Astrocyte (in vitro differentiated cells and primary cell): ENCODE results near the gene GFRA1. TPM values are rescaled to one million over a fixed set of nuclear protein-coding genes. Genes with fewer than 3 reads are reported as not detected.

Source experiments
- DNase-seq: peaks from one replicate; pipeline ENCODE4 v3.0.0-alpha.2; 2010; ENCODE audit warnings: low read depth
- FAIRE-seq: peaks from 2 replicates; lab custom pipeline; 2011; peaks lifted over from hg19 to GRCh38; lab: Jason Lieb, UNC
- H2AFZ ChIP-seq: 2 replicates; pipeline ENCODE4 v1.6.0; 2012; ENCODE audit warnings: low read depth, low read length, inconsistent platforms
- H3K27ac ChIP-seq: 2 replicates; pipeline ENCODE4 v1.5.1; 2011; ENCODE audit warnings: low read depth, low read length, inconsistent platforms
- H3K27me3 ChIP-seq: 2 replicates; pipeline ENCODE4 v1.6.0; 2011; ENCODE audit warnings: low read length, inconsistent platforms; ENCODE audit not compliant: insufficient read depth
- H3K36me3 ChIP-seq: 2 replicates; pipeline ENCODE4 v1.5.1; 2011; ENCODE audit warnings: low read length, inconsistent platforms; ENCODE audit not compliant: insufficient read depth
- H3K4me1 ChIP-seq: 2 replicates; pipeline ENCODE4 v1.5.1; 2011; ENCODE audit warnings: low read length, inconsistent platforms; ENCODE audit not compliant: insufficient read depth
- H3K4me2 ChIP-seq: 2 replicates; pipeline ENCODE4 v1.6.0; 2012; ENCODE audit warnings: low read length, inconsistent platforms
- H3K4me3 ChIP-seq: 2 replicates; pipeline ENCODE4 v1.5.1; 2011; ENCODE audit warnings: low read depth, mild to moderate bottlenecking, low read length, inconsistent platforms; ENCODE audit not compliant: insufficient read depth
- H3K79me2 ChIP-seq: 2 replicates; pipeline ENCODE4 v1.6.0; 2012; ENCODE audit warnings: mild to moderate bottlenecking, low read length, inconsistent platforms; ENCODE audit not compliant: insufficient read depth
- H3K9ac ChIP-seq: 2 replicates; pipeline ENCODE4 v1.6.0; 2012; ENCODE audit warnings: mild to moderate bottlenecking, low read length, inconsistent platforms
- H3K9me3 ChIP-seq: 2 replicates; pipeline ENCODE4 v1.5.1; 2012; ENCODE audit warnings: low read depth, mild to moderate bottlenecking, low read length, inconsistent platforms; ENCODE audit not compliant: insufficient read depth
- H4K20me1 ChIP-seq: 2 replicates; pipeline ENCODE4 v1.6.0; 2012; ENCODE audit warnings: low read length, inconsistent platforms; ENCODE audit not compliant: insufficient read depth
- H3K27ac Mint-ChIP-seq: one replicate; pipeline ENCODE4 v1.8.0; 2021; ENCODE audit warnings: mild to moderate bottlenecking, mixed read lengths; ENCODE audit not compliant: unreplicated experiment
- H3K27me3 Mint-ChIP-seq: one replicate; pipeline ENCODE4 v1.8.0; 2021; ENCODE audit warnings: low read depth, mixed read lengths; ENCODE audit not compliant: unreplicated experiment
- H3K36me3 Mint-ChIP-seq: one replicate; pipeline ENCODE4 v1.8.0; 2021; ENCODE audit warnings: low read depth, mixed read lengths; ENCODE audit not compliant: unreplicated experiment
- H3K4me1 Mint-ChIP-seq: one replicate; pipeline ENCODE4 v1.8.0; 2021; ENCODE audit warnings: low read depth, mixed read lengths; ENCODE audit not compliant: unreplicated experiment
- H3K4me3 Mint-ChIP-seq: one replicate; pipeline ENCODE4 v1.8.0; 2021; ENCODE audit warnings: mild to moderate bottlenecking, moderate library complexity, mixed read lengths; ENCODE audit not compliant: unreplicated experiment
- H3K9me3 Mint-ChIP-seq: one replicate; pipeline ENCODE4 v1.8.0; 2021; ENCODE audit warnings: mild to moderate bottlenecking, mixed read lengths; ENCODE audit not compliant: unreplicated experiment
- EZH2 ChIP-seq: IDR thresholded peaks from 2 replicates; pipeline ENCODE4 v1.6.1; 2012; ENCODE audit warnings: mild to moderate bottlenecking, low read length, inconsistent platforms; ENCODE audit not compliant: insufficient read depth
- total RNA-seq: library from RNA; stranded (reverse); gene quantifications from 2 replicates; pipeline ENCODE4 v1.2.1, GENCODE V29; 2021
- TF ChIP-seq, protein P1 (sequence below): IDR thresholded peaks from 2 replicates; pipeline ENCODE4 v1.5.1; 2011; ENCODE audit warnings: low read depth, mild to moderate bottlenecking, inconsistent platforms, low read length, moderate library complexity; ENCODE audit not compliant: insufficient read depth

GFRA1 gene
- total RNA-seq, 1 donor from 2014 or later, result 24.2 TPM

DNA sequence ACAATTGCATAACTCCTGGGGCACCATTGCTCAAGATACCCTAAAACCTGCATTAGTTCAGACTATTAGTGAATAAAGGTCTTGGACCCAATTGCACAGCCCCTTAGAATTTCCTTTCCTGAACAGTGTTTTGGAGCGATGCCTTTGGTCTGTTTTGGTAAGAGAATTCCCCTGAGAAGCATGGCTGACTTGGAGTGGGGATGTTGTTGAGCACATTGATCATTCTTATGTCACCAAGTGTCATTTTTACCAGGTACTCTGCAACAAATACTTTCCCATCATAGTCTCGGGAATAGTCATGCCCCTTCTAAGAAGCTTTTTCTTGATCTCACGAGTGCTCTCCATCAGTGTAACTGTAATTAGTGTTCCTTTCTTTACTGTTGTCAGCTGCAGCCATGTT, 229.7 kb downstream of the GFRA1 start:
- Histone ChIP-seq H3K27ac (no peak overlapping the region), H2AFZ (no peak overlapping the region), H3K27me3 (no peaks in the 10 kb centered on the region), H3K4me1 (no peaks in the 10 kb centered on the region), H3K4me2 (no peak overlapping the region), H3K9ac (no peak overlapping the region), H3K4me3 (no peak overlapping the region), H4K20me1 (no peaks in the 10 kb centered on the region), H3K79me2 (no peaks in the 10 kb centered on the region), H3K9me3 (no peaks in the 10 kb centered on the region), H3K36me3 (no peaks in the 10 kb centered on the region)
- H3K4me1 Mint-ChIP-seq, result peaks cover 4% of the 10 kb centered on the region
- TF ChIP-seq EZH2, result no peak
- TF ChIP-seq, protein P1, sequence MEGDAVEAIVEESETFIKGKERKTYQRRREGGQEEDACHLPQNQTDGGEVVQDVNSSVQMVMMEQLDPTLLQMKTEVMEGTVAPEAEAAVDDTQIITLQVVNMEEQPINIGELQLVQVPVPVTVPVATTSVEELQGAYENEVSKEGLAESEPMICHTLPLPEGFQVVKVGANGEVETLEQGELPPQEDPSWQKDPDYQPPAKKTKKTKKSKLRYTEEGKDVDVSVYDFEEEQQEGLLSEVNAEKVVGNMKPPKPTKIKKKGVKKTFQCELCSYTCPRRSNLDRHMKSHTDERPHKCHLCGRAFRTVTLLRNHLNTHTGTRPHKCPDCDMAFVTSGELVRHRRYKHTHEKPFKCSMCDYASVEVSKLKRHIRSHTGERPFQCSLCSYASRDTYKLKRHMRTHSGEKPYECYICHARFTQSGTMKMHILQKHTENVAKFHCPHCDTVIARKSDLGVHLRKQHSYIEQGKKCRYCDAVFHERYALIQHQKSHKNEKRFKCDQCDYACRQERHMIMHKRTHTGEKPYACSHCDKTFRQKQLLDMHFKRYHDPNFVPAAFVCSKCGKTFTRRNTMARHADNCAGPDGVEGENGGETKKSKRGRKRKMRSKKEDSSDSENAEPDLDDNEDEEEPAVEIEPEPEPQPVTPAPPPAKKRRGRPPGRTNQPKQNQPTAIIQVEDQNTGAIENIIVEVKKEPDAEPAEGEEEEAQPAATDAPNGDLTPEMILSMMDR, result no peak
- no peak overlapping the region for H3K27ac Mint-ChIP-seq
- FAIRE-seq, result no peak
- H3K27me3 Mint-ChIP-seq, result peaks cover 4% of the 10 kb centered on the region
- H3K9me3 Mint-ChIP-seq, result no peaks in the 10 kb centered on the region
- no peak overlapping the region for H3K4me3 Mint-ChIP-seq
- no peaks in the 10 kb centered on the region for H3K36me3 Mint-ChIP-seq
- no peak for DNase-seq

DNA sequence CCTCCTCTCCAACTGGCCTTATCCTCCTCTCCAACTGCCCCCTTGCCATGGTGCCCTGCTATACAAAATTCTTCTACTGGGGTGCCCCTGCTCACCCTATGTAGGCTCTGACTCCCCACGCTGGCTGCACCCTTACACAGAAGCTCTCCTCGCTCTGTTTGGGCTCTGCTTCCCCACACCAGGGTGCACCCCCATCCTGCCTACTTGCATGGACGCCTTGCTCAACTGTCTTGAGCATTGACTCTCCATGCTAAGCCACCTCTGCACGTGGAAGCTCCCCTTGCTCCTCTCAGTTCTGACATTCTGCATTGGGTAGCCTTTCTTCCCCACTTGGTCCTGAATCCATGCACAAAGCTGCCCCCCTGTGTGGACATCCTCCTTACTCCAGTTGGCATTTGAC, 231.1 kb downstream of the GFRA1 start:
- DNase-seq, result no peak
- FAIRE-seq, result no peak
- Histone ChIP-seq H3K4me3 (no peak overlapping the region), H3K27ac (no peak overlapping the region), H2AFZ (no peak overlapping the region), H4K20me1 (no peaks in the 10 kb centered on the region), H3K4me2 (no peak overlapping the region), H3K27me3 (no peaks in the 10 kb centered on the region), H3K79me2 (no peaks in the 10 kb centered on the region), H3K4me1 (no peaks in the 10 kb centered on the region), H3K9me3 (no peaks in the 10 kb centered on the region), H3K36me3 (no peaks in the 10 kb centered on the region), H3K9ac (no peak overlapping the region)
- no peaks in the 10 kb centered on the region for H3K9me3 Mint-ChIP-seq
- TF ChIP-seq, protein P1, result no peak
- TF ChIP-seq EZH2, result no peak
- H3K4me1 Mint-ChIP-seq, result peaks cover 4% of the 10 kb centered on the region
- H3K4me3 Mint-ChIP-seq, result no peak overlapping the region
- H3K27me3 Mint-ChIP-seq, result peaks cover 4% of the 10 kb centered on the region
- H3K36me3 Mint-ChIP-seq, result no peaks in the 10 kb centered on the region
- H3K27ac Mint-ChIP-seq, result no peak overlapping the region

- no peaks in the 10 kb centered on the region for H3K4me1 ChIP-seq
- H3K9ac ChIP-seq, result no peak overlapping the region
- Mint-ChIP-seq H3K36me3 (no peaks in the 10 kb centered on the region), H3K4me3 (no peak overlapping the region), H3K27ac (no peak overlapping the region), H3K4me1 (no peaks in the 10 kb centered on the region), H3K27me3 (no peaks in the 10 kb centered on the region), H3K9me3 (no peaks in the 10 kb centered on the region)
- H3K4me3 ChIP-seq, result no peak overlapping the region
- H3K27ac ChIP-seq, result no peak overlapping the region
- no peaks in the 10 kb centered on the region for H3K36me3 ChIP-seq
- TF ChIP-seq, protein P1, result no peak
- no peak for TF ChIP-seq EZH2
- DNase-seq, result no peak
- H3K79me2 ChIP-seq, result no peaks in the 10 kb centered on the region
- no peaks in the 10 kb centered on the region for H4K20me1 ChIP-seq
- no peaks in the 10 kb centered on the region for H3K9me3 ChIP-seq
- no peak overlapping the region for H3K4me2 ChIP-seq
- no peak for FAIRE-seq
- no peak overlapping the region for H2AFZ ChIP-seq
- H3K27me3 ChIP-seq, result no peaks in the 10 kb centered on the region
Measured at GRCh38 chr10:116039612-116040011, 233.4 kb downstream of the GFRA1 start.
